GM21423 (cell line): Measurements from ENCODE around the gene NUP43.
"Not testable (repeated sequence)": the region's sequence is repeated elsewhere in the genome, so short reads cannot be mapped to it uniquely, and the experiment has no call there.

Experiments used
- ATAC-seq: cut with Tn5 transposase; IDR thresholded peaks from one replicate; pipeline ENCODE4 v1.9.1; 2021; ENCODE audit warnings: mild to moderate bottlenecking, moderate library complexity; ENCODE audit not compliant: unreplicated experiment

NUP43 gene

DNA sequence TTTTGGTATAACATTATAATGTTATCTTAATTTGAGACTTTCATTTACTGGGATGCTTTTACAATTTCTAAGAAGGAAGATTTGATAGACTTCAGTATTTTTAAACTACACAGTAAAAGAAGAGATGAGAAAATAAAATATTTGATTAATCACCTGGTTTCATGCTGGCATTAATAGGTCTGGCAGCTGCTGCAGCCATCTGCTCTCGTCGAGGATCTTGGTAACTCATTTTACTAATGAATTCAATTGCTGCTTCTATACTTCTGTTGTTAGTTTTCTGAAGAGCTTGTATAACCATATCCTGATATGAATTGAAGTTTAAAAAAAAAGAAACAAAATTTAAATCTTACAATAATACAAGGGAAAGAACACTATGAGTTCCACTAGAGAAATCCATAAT lies 51.4 kb downstream of the NUP43 start:
- ATAC-seq, result no peak

DNA sequence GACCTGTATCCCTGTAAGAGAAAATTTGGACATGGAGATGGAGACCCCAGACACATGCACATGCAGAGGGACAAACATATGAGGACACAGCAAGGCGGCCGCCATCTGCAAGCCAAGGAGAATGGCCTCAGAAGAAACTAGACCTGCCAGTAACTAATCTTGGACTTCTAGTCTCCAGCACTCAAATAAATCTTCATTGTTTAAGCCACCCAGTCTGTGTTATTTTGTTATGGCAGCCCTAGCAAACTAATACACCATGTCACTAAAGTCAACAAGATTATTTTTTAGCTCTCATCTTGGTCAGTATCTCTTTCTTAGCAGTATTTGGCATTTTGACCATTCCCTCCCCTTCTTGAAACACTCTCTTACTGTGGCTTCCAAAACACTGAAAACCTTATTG lies 55.1 kb downstream of the NUP43 start:
- no peak for ATAC-seq

DNA sequence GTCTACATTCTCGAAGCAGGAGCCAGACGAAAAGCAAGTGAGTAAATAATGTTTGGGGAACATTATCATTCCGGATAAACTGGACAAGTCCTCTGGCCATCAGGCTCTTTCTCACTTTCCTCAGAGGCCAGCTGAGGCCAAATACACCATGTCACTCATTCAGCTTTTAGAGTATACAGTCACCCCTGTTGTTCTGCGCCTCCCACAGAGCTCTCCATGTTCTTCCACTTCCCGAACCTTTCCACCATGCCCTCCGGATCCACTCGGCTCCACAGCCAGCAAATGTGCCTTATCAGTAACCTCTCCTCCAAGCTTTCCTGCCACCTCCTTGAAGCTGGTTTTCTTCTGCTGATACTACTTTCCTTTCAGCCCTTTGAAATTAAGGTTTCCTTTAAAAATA lies 60.1 kb downstream of the NUP43 start:
- no peak for ATAC-seq

DNA sequence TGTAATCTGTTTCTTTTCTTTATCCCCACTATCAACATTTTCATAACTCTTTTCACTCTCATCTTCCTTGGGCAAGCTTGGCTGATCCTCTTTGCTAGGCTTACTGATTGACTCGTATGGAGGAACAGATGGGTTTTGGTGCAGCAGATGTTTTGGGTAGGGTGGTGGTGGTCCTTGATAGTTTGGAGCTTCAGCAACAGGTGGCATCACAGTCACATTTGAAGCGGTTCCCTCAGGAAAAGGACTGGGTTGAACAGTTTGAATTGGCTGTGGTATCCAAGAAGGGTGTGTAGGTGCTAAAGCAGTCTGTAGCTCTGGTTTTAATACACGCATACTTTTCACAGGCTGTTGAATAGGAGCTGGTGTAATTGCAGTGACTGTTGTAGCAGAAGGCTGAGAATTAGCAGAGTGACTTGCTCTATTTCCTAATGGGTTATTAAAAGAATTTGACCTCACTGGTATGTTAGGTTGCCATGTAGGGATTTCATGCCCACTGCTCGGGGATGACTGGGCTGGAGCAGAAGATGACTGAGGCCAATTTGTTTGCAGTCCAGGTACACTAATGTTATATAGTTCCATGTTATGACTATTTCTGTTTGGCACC lies 63.0 kb downstream of the NUP43 start:
- ATAC-seq, result no peak

DNA sequence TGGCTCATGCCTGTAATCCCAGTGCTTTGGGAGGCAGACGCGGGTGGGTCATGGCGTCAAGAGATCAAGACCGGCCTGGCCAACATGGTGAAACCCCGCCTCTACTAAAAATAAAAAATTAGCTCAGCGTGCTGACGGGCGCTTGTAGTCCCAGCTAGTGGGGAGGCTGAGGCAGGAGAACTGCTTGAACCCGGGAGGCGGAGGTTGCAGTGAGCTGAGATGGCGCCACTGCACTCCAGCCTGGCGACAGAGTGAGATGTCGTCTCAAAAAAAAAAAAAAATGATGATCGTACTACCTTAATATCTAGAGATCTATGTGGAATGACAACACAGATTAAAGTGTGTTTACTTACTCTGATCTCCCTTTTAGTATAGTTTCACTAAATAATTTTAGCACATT lies 64.5 kb downstream of the NUP43 start:
- not testable (repeated sequence) for ATAC-seq

DNA sequence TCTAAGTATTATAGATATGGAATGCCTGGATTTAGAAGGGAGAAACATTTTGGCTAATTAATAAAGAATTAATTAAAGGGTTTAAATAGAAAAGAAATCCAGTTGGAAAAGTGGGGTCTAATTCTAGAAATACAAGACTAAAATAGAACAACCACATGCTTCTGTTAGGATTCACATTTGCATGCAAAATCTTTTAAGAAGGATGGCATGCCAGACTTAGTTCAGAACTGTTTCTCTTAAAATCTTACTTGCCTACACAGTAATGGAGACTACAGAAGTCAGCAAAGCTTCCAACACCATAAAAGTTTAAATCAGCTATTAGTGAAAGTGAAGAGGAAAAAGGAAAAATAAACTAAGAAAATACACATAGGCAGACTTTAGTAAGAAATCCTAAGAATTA lies 65.1 kb downstream of the NUP43 start:
- no peak for ATAC-seq

DNA sequence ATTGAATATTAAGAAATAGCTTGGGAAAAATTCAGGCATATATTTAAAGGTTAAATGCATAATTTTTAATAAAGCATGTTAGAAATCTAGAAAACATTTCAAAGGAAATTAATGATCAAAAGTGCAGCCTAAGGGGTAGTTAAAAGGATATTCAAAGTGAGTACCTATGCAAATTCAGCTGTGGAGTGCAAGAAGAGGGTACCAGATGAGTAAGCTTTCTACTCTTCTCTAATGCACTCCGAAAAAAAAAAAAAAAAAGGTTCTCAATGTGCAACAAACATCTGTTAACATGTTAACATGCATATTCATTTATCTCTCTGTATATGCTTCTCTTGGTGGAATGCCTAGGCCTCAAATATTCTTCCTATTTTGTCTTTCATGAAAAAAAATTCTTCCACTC lies 65.8 kb downstream of the NUP43 start:
- no peak for ATAC-seq
